HepG2 (cell line): ENCODE data around the gene TTLL7. TPM values are rescaled to one million over a fixed set of nuclear protein-coding genes. Genes with fewer than 3 reads are reported as not detected.

Experiments
- ZNF44 ChIP-seq: sonication (generic); formaldehyde crosslinking; IDR thresholded peaks from 2 replicates; pipeline ENCODE4 v1.5.1; 2020; ENCODE audit warnings: mild to moderate bottlenecking, missing genetic modification reagents
- polyA plus RNA-seq, 8 experiments: library from polyadenylated mRNA; depleted of rRNA in 3 of 8; stranded (reverse) in 7 of 8; unstranded in 1 of 8; fragments of >200 nt; fragmentation: Illumina TruSeq in 4 of 8; extraction: Trizol in 4 of 8; gene quantifications; 2 replicates each; pipeline versions ENCODE4 v1.2.1 to v1.2.3, GENCODE V29; 2011 to 2016; ENCODE audit warnings: low read depth in 4 of 8, missing spikeins in 1 of 8, mixed read lengths in 1 of 8; ENCODE audit not compliant: insufficient read depth in 1 of 8
- total RNA-seq, 5 experiments: library from RNA; depleted of rRNA; stranded (reverse); fragments of >200 nt; fragmentation: Illumina TruSeq; extraction: Trizol; gene quantifications; 2 replicates each; pipeline ENCODE4 v1.2.3, GENCODE V29; 2016; ENCODE audit warnings: low read depth in 1 of 5

The TTLL7 gene
- total and polyA plus RNA-seq, 2 of the 13 experiments (the other 11 are each of a cell fraction or from before 2014, with no cell fraction given) = 0.07 to 0.22 TPM

GRCh38 chr1:83815330-83815729 lies 183.6 kb downstream of the TTLL7 start (continued):
- TF ChIP-seq ZNF44 (CRISPR knock-in tag) = no peak

Other genes starting within 250 kb of the TTLL7 start
- gene PRKACB, start 145.1 kb upstream of the TTLL7 start, total RNA-seq (2016; rRNA removed; fragmentation: Illumina TruSeq; extraction: Trizol) = 5.8 and 7.7 TPM in 2 replicates
- gene PRKACB, start 145.1 kb upstream of the TTLL7 start, polyA plus RNA-seq (2011; rRNA removed) = 2.7 and 3.5 TPM in 2 replicates